GM13977 (cell line): ENCODE measurements around the gene PDE4D.
A peak's percentile ranks its signal among the peaks of the same experiment; 100 is the strongest.

ENCODE experiments used
- DNase-seq: peaks from one replicate; pipeline ENCODE4 v3.0.0; 2012; ENCODE audit warnings: low spot score
- in situ Hi-C: fragments of 300-500 bp; cut with MboI; formaldehyde crosslinking; loops from one replicate; pipeline ENCODE4 v1.12.0; 2022; ENCODE audit warnings: low sequenced_read_pairs, low pct_unique_long_range_greater_than_20kb, mixed read lengths, inconsistent platforms; ENCODE audit not compliant: unreplicated experiment
- TF ChIP-seq, protein P1 (sequence below): IDR thresholded peaks from 2 replicates; pipeline ENCODE4 v1.5.1; 2012; ENCODE audit warnings: mild to moderate bottlenecking, control low read depth; ENCODE audit not compliant: insufficient read depth; ENCODE audit errors: extremely low read depth, missing control alignments

Gene PDE4D

DNA sequence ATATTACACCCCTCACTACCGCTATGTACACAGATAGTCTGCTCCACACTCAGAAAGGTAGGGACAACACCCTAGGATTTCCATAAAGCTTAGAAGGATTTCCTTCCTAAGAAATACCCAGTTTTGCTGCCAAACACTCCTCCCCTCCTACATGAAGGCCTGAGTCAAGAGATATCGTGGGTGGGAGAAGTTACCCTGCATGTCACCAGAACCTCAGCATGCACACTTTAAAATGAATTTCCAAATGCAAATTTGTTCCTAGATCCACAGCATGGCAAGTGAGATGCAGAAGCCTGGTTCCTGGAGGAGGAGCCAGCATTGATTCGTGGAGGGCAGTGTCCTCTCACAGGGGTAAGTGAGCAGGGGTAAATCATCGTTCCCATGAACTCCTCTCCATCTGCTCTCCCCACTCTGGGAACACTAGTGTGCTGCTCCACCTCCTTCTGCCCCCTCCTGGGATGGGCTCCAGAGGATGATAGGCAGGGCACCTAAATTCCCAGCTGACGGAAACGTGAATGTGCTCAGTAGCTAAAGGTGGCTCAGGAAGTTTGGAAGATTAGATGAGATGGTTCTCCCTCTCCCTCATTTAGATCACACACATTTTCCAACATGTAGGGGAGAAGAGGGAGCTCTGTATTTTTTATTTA lies 76.7 kb downstream of the PDE4D start:
- DNase-seq = no peak
- TF ChIP-seq, protein P1, sequence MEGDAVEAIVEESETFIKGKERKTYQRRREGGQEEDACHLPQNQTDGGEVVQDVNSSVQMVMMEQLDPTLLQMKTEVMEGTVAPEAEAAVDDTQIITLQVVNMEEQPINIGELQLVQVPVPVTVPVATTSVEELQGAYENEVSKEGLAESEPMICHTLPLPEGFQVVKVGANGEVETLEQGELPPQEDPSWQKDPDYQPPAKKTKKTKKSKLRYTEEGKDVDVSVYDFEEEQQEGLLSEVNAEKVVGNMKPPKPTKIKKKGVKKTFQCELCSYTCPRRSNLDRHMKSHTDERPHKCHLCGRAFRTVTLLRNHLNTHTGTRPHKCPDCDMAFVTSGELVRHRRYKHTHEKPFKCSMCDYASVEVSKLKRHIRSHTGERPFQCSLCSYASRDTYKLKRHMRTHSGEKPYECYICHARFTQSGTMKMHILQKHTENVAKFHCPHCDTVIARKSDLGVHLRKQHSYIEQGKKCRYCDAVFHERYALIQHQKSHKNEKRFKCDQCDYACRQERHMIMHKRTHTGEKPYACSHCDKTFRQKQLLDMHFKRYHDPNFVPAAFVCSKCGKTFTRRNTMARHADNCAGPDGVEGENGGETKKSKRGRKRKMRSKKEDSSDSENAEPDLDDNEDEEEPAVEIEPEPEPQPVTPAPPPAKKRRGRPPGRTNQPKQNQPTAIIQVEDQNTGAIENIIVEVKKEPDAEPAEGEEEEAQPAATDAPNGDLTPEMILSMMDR = no peak
- in situ Hi-C loops = loop anchor here (25.0 kb wide), 2 partner anchors 346 to 471 kb away; no protein-coding TSS in a partner anchor

DNA sequence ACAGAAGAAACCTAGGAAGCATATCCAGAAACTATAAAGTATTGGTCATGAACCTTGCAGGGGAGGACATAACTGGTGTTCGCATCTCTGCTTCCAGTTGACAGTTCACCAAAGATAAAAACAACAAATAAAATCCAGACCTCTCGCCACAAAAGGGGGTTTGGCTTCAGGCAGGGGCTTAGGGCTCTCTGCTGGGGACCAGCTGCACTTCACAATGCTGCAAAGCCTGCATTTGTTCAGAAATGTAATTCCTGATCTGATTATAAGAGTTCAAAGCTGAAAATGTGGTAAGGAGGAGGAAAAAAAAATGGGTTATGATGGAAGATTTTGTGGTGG lies 79.0 kb downstream of the PDE4D start:
- DNase-seq = no peak
- TF ChIP-seq, protein P1 = no peak
- in situ Hi-C loops = loop anchor here (5.0 to 25.0 kb wide), 3 partner anchors 348 to 843 kb away; no protein-coding TSS in a partner anchor

DNA sequence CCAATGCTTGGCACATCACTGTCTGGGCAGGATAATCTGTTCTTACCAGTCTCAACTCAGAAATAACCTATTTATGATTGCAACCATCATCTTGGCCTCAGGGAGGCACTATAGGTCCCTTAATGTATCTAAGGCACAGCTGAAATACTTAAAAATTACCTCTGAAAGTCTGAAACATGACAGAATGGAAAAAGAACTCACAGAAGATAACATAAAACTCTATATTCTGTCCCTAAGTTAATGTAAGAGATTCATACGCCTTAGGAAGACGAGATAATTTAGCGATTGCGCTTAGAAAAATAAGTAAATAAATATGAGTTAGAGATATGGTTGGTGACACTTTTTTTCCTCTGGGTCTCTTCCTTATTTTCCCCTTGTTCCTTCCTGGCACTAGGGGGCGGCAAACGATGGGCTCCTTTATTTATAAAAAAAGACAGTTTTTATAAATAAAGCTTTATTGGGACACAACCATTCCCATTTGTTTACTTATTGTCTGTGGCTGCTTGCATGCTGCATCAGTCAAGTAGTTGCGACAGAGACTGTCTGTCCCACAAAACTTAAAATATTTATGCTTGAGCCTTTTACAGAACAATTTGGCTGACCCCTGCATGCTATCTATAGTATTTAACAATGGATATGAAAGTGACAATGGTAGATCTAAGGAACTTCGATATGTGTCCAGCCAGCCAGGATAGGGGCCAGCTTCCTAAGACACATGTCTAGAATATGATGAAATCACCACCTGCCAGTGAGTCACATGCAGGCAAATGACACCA lies 79.6 kb downstream of the PDE4D start:
- TF ChIP-seq, protein P1 = peak; percentile 70
- peak; percentile 63 for DNase-seq
- in situ Hi-C loops = loop anchor here (5.0 to 25.0 kb wide), 3 partner anchors 348 to 843 kb away; no protein-coding TSS in a partner anchor

DNA sequence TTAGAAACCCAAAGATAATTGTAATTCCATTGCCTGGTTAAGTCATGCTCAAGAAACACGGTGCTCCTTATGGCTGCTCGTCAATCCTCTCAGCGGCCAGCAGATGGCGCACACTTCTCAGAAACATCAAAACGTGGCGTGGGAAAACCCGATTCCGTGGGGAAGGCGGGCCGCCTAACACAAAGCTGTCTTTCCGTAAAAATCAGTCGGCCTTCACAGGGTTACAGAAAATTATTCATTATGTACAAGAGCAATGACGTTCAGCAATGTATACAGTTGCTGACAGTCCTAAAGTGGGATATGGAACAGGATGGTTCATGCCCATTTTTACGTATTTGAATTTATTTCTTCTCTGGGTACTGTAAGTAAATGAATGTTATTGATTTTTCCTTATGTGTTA lies 83.5 kb downstream of the PDE4D start:
- TF ChIP-seq, protein P1 = peak; percentile 87
- in situ Hi-C loops = loop anchor here (5.0 to 25.0 kb wide), 3 partner anchors 352 to 847 kb away; no protein-coding TSS in a partner anchor
- DNase-seq = peak; percentile 59

DNA sequence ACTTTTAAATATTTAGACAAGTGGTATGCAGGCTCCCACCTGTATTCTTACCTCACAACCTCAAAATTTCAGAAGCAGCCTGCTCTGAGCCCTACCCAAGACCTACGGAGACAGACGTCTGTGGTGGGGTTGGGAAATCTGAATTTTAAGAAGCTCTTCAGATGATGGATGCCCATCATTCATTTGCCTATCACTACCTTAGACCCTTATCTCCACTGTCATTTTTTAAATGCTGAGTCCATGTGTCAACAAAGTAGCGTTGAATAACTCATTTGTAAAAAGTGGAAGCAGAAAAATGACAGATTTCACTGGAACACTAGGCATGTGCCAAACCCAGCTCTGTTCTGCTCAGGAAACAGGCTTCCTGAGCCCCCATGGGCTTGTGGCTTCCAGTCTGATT lies 85.7 kb downstream of the PDE4D start:
- TF ChIP-seq, protein P1 = no peak
- no peak for DNase-seq
- in situ Hi-C loops = loop anchor here (25.0 kb wide), 2 partner anchors 354 to 479 kb away; no protein-coding TSS in a partner anchor

DNA sequence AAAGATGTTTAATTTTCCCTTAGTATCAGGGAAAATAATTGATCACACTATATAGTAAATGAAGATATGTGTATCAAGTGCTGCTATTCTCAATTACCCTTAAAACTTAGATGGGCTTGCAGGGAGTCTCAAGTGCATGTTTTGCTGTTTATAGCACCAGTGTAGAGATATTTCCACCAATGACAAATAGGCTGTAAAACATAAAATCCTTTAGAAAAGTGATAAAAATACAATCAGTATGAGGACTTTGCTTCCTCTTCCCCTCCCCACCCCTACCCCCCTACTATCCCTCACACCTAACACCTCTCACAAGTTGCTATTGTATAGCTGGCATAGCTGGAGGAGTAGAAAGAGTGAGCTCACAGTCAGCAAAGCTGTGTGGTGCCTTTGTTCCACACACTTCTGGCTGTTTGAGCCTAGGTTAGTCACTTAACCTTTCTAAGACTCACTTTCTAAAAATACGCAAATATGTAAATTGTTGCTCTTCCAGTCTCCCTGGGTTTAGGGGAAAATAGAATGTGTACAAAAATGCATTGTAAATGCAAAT lies 93.1 kb downstream of the PDE4D start:
- TF ChIP-seq, protein P1 = no peak
- in situ Hi-C loops = loop anchor here (25.0 kb wide), 2 partner anchors 362 to 487 kb away; no protein-coding TSS in a partner anchor

More for the DNA sequence above, 93.1 kb downstream of the PDE4D start:
- no peak for DNase-seq
